ENCODE measurements around the gene PLEKHF1.

PLEKHF1 gene

GRCh38 chr19:29665215-29665825 is at the start of gene PLEKHF1:
TSS of gene PLEKHF1 (plus strand) at chr19:29665461. CDS start at chr19:29673840, 8,379 bp downstream.
- peak; percentile 92 for DNase-seq

DNA sequence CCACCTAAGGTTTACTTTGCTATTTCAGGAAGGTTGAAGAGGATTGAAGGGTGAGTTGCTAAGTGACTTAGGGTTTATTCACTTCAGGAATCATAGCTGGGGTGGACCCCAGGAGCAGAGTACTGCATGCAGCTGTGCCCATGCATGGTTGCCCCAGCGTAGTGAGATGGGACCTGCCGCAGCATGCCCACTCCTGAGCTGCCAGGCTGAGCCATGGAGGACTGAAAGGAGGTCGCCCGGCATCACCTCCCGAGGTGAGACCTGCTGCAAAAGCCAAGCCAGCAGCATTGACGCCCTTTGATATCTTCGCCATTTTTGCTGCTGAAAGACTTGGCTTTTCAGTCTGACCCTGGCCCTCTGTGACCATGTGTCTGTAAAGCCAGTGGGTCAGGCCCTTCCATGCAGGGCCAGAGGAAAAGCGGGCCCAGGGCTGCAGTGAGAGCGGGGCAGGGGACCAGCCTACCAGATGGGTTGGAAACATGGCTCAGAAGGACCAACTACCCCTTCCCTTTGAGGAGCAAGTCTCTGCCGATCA is 49.3 kb upstream of the PLEKHF1 start:
- DNase-seq, result no peak

GRCh38 chr19:29616541-29616940 is 48.7 kb upstream of the PLEKHF1 start:
- no peak for DNase-seq

DNA sequence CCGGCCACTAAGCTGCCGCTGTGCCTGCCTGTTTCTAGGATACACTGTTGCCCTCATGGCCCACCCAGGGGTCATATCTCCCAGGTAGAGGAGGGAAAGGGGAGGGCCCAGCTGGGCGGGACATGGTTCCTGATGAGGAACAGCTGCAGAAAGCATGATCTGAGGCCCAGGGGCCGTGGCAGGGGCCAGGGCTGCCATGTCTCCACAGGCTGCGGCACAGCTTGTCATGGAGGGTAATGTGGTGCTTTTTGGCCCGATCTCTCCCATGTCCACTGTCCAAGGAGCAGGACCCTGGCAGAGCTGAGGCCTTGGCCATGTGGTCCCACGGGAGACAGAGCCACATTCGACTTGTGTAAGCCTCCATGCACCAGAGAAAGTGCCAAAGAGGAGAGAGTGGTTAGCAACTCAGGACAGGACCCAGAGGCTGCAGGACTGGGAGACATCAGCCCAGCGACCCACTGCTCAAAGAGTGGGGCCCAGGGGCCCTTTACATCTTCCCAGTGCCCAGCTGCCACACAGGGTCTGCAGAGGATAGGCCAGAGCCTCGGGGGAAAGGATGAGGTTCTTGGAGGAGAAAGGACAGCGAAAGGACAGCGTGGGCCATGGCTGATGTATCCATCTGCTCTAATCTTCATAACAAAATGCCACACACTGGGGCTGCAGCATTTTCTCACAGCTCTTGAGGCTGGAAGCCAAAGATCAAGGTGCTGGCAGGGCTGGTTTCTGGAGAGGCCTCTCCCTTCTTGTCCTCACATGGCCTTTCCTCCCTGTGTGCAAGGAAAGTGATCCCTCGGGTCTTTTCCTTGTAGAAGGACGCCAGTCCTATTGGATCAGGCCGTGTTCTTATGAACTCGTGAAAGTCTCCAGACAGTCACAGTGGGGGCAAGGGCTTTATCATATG is 47.6 kb upstream of the PLEKHF1 start:
- DNase-seq, result no peak

DNA sequence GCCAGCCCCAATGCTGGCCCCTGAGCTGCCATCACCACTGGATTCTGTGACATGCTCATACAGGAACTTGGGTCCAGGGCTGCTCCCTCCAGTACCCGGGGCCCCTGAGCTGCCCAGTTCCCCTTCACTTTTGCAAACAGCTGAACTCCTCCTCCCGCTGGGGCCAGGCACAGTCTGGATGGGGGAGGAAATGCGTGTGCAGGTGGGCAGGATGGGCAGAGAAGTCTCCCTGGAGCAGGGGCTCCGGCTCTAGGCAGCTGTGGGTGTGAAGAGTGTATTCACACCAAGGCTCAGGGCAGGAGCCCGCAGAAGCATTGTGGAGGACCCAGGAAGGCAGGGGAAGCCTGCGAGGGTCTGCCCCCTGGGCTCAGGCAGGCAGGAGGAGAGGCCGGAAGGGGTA is 46.8 kb upstream of the PLEKHF1 start:
- no peak for DNase-seq

GRCh38 chr19:29618871-29619270 is 46.4 kb upstream of the PLEKHF1 start:
- DNase-seq, result no peak

GRCh38 chr19:29620931-29621351 is 44.3 kb upstream of the PLEKHF1 start:
- no peak for DNase-seq

DNA sequence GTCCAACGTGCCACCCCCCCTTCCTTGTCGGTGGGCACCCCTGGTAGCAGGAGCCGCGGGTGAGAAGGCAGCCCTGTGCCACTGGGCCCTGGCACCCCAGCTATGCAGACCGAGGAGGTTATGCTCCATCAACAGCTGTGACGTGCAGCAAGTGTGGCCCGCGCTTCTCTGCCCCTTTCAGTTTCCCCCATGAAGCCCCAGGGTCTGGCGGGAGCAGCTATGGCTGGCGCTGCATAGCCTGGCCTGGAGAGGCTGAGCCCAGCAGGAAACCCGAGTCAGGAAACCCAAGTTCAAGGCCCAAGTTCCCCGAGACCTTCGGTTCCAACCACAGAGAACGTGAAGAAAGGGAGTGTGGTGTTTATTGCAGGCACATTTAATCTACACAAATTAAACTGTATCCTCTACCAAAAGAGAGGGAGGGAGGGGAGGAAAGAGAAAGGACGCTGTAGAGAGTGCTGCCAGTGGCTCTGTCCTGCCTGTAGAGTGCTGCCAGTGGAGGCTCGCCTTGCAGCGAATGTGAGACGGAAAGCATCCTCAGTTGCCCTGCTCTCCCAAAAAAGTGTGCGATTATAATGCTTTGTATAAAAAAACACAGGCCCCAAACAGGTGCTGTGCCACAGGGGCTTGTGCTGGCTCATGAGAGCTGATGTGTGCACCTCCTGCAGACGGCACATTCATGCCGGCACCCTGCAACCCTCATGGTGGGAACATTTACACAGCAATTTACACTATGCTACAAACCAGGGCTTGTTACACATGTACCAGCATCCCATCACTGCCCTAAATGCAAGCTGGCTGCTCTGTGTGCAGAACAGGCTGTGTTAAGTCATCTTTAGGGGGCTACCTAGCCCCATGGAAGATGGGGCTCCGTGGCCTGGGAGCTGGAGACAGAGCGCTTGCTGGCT is 42.8 kb upstream of the PLEKHF1 start:
- DNase-seq, result peak; percentile 33

DNA sequence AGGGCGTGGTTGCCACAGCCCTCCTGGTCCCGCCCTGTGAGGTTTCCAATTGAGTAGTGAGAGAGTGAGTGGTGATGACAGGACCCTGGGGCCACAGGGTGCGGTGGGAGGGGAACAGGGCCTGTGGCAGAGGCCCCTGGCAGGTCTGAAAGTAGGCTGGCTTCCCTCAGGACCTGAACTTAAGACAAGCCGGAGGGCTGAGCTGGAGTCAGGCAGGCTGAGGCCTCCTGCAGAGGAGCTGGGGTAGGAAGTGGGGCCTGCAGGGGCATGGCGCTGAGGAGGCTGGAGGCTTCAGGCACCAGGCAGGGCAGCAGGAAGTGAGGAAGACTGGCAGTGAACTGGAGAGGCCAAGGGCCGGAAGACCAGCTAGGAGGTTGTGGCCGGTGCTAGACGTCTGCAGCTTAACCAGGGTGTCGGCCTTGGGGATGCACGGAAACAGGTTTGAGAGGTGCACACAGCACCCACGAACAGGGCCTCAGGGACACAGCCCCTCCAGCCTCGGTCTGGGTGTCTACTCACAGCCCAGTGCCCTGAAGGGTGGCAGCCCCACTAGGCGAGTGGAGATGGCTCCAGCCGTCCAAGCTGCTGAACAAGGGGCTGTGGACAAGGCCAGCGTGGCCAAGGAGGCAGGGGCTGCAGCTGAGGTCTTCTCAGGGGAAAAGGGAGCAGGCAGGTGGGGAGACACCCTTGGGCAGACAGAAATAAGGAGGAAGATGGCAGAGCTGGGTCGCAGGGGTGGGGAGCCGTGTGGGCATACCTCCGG is 41.4 kb upstream of the PLEKHF1 start:
- DNase-seq, result no peak

DNA sequence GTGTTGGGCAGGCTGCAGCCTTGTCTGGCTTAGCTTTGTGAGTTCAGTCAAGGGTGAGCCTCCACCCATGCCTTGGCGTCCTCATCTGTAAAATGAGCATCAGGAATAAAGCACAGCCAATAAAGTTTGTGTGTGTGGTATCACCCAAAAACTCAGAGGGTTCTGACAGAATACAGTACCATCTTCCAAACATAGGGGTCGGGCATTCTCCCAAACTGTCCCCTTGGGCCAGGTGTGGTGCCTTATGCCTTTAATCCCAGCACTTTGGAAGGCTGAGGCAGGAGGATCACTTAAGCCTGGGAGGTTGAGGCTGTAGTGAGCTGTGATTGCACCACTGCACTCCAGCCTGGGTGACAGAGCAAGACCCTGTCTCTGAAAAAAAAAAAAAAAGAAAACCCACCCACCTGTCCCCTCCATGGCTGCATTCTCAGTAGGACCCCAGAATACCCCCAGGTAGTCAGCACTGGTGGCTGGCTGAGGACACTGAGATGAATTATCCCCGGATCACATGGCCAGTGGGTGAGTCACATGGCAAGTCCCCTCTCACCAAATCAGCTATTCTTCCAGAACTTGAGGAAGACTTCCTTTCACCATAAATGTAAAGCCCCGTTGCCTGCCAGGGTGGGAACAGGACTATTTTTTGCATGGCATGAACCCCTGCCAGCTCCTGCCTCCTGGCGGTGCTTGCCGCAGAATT is 40.6 kb upstream of the PLEKHF1 start:
- DNase-seq, result no peak

GRCh38 chr19:29625186-29625651 is 40.0 kb upstream of the PLEKHF1 start:
- no peak for DNase-seq

DNA sequence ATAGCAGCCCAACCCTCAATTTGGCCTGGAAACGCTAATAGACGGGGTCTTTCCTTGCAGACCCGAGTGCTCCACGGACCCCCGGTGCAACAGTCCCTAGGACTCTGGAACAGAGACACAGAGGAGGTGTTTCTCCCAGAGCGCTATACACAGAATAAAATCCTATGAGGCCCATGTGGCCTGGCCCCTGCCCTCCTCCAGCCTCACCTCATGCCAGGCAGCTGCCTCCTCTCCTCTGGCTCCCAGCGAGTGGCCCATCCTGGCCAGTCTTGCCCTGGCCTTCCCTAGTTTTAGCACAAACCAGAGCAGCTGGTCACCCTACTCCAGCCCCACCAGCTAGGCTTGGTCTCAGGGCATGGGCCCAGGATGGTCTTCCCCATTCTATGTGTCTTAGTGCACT is 38.9 kb upstream of the PLEKHF1 start:
- no peak for DNase-seq

DNA sequence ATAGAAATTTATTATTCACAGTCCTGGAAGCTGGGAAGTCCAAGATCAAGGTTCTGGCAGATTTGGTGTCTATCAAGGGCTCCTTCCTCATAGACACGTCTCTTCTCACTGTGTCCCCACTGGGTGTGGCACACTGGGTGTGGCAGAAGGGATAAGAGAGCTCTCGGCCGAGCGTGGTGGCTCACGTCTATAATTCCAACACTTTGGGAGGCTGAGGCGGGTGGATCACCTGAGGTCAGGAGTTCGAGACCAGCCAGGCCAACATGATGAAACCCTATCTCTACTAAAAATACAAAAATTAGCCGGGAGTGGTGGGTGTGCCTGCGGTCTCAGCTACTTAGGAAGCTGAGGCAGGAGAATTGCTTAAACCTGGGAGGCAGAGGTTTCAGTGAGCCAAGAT is 38.4 kb upstream of the PLEKHF1 start:
- DNase-seq, result peak; percentile 9

DNA sequence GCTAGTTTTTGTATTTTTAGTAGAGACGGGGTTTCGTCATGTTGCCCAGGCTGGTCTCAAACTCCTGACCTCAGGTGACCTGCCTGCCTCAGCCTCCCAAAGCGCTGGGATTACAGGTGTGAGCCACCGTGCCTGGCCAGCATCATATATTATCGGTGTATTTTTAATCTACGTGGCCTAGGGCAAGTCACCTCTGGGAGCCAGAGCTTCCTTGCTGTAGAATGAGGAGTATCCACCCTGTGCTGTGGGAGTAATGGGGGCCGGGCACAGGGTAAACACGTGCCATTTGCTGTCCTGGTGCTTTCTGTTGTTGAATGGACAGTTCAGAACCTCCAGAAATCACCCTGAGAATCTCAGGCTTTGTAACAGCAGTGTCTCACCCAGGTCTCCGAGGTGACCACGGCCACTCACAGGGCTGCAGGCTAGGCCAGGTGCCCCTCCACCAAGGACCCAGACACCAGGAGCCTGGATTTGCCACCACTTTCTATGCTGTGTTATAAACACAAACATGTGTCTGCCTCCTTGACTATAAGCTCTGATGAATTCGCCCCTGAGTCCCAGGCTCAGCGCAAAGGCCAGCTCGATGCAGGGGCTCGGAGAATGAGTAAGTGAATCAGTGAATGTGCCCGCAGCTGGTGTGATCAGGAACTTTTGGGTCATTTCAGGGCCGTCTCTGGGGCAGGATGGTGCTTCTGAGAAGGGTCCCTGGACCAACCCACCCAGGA is 36.4 kb upstream of the PLEKHF1 start:
- DNase-seq, result no peak

DNA sequence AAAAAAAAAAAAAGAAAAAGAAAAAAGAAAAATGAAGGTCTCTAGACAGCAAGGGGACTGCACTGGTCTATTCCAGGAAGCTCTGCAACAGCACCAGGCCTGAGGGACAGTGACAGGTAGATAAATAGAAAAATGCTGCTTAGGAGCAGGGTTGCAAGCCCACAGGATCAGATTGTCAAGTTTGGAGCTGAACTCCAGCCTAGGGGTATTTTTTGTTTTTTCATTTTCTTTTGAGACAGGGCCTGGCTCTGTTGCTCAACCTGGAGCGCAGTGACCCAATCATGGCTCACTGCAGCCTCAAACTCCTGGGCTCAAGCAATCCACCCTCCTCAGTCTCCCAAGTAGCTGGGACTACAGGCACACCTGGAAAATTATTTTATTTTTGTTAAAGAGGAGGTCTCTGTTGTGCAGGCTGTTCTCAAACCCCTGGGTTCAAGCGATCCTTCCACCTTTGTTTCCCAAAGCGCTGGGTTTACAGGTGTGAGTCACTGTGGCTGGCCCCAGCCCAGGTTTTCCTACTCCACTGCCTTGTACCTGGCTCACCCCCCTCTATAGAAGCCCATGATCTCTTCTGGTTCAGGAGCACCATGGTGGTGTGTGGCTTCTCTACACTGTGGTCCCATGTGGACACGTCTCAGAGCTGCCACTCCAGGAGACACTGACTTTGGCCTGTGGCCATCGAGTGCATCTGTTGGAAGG is 35.3 kb upstream of the PLEKHF1 start:
- no peak for DNase-seq

DNA sequence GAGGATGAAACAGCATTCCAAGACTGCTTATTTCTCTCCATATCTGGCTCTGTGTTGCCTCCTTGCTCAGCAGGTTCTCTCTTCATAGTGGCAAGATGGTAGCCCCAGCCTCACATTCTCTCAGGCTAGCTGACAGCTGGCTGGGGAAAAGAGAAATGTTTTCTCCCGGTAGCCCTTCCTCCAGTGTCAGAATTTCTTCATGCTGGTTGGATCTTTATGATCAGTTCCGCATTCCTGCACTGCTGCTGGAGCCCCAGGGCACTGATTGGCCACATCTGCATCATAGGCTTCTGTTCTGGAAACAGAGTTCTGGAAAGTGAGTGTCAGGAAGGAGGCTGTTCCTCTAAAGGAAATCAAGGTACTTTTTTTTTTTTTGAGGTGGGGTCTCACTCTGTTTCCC is 34.6 kb upstream of the PLEKHF1 start:
- DNase-seq, result no peak

DNA sequence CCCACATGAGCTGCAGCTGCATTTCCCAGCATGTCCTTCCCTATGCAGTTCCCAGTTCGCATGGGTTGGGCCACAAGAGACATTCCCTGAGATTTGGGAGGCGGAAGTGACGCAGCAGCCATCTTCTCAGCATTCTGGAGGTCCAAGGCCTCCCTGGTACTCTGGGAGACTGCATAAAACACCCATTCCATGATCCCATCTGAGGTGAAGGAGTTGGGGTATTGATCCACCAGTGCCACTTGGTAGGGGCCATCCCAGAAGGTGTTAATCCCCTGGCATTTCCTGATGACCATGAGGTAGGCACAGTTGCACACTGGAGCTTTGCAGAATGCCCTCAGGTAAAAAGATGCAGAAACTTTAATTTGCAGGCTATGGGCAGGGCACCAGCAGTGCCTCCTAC is 33.8 kb upstream of the PLEKHF1 start:
- DNase-seq, result no peak

GRCh38 chr19:29634002-29634401 is 31.3 kb upstream of the PLEKHF1 start:
- no peak for DNase-seq

GRCh38 chr19:29634423-29635130 is 30.7 kb upstream of the PLEKHF1 start:
- DNase-seq, result no peak

All from OCI-M1 (cell line).